K562 (cell line): Measurements from ENCODE around the gene RAB21. TPM values are rescaled to one million over a fixed set of nuclear protein-coding genes. Genes with fewer than 3 reads are reported as not detected.

Source experiments
- ATAC-seq: fragments of 200-7000 bp; cut with Tn5 transposase; 3 replicates; pipeline ENCODE4 v1.9.1; 2020; ENCODE audit warnings: moderate library complexity
- BruUV-seq: library from RNA; stranded (reverse); fragments of 400-500 nt; replicated peaks from 2 replicates; lab custom pipeline; 2021; lab: Mats Ljungman, UMichigan
- CTCF ChIA-PET: fragments of 300-600 bp; formaldehyde crosslinking; extraction: SDS; loops from one replicate; lab custom pipeline; 2021; ENCODE audit warnings: low intra/inter-chr PET ratio; lab: Yijun Ruan, JAX
- POLR2A ChIA-PET: fragments of 300-600, 350-650 bp; sonication (Branson Sonifier 250); formaldehyde crosslinking; extraction: SDS; loops from one replicate; lab custom pipeline; 2021; ENCODE audit warnings: antibody characterized with exemption, inconsistent platforms; lab: Yijun Ruan, JAX
- DNase-seq, 4 experiments: peaks; one replicate each; pipeline versions ENCODE4 v3.0.0 to v3.0.0-alpha.2; 2011 to 2018; ENCODE audit warnings: low spot score in 3 of 4, mixed read lengths in 3 of 4; ENCODE audit errors: extremely low read depth in 1 of 4
- FAIRE-seq: peaks from 2 replicates; lab custom pipeline; 2011; peaks lifted over from hg19 to GRCh38; lab: Jason Lieb, UNC
- H2AFZ ChIP-seq: 2 replicates; pipeline ENCODE4 v1.6.0; 2011; ENCODE audit warnings: low read depth, low read length, control low read depth, inconsistent platforms
- H3K27ac ChIP-seq: fragments of 200-600 bp; 3 replicates; pipeline ENCODE4 v1.8.0; 2011; ENCODE audit warnings: low read depth, mild to moderate bottlenecking, control low read depth, inconsistent platforms, low read length, moderate library complexity, mixed read lengths; ENCODE audit errors: extremely low read depth
- H3K27me3 ChIP-seq, 2 experiments: fragments of 300-600 bp in 1 of 2; 2 replicates in 1 of 2; 3 replicates in 1 of 2; pipeline versions ENCODE4 v1.6.0 to v1.8.0; 2011; ENCODE audit warnings: inconsistent platforms in 2 of 2, low read length in 2 of 2, mild to moderate bottlenecking in 1 of 2, mixed read lengths in 1 of 2, moderate library complexity in 1 of 2; ENCODE audit not compliant: control insufficient read depth in 2 of 2, insufficient read depth in 2 of 2
- H3K36me3 ChIP-seq: fragments of 300-600 bp; 3 replicates; pipeline ENCODE4 v1.8.0; 2011; ENCODE audit warnings: mild to moderate bottlenecking, low read length, inconsistent platforms; ENCODE audit not compliant: control insufficient read depth, insufficient read depth
- H3K4me1 ChIP-seq, 2 experiments: fragments of 200-600 bp in 1 of 2; replicated peaks in 1 of 2; 2 replicates in 1 of 2; 3 replicates in 1 of 2; pipeline versions ENCODE4 v1.5.1 to v1.8.0; 2011; ENCODE audit warnings: inconsistent platforms in 2 of 2, low read length in 2 of 2, mild to moderate bottlenecking in 1 of 2, mixed read lengths in 1 of 2, moderate library complexity in 1 of 2; ENCODE audit not compliant: control insufficient read depth in 2 of 2, insufficient read depth in 2 of 2
- H3K4me2 ChIP-seq: 2 replicates; pipeline ENCODE4 v1.6.1; 2011; ENCODE audit warnings: low read length, control low read depth, inconsistent platforms, mixed read lengths; ENCODE audit not compliant: insufficient read depth
- H3K4me3 ChIP-seq: fragments of 200-600 bp; sonication (generic), shearing (Covaris generic); 2 replicates; pipeline ENCODE4 v1.5.1; 2016; ENCODE audit warnings: control low read depth, inconsistent platforms
- H3K79me2 ChIP-seq: fragments of 200-600 bp; 3 replicates; pipeline ENCODE4 v1.8.0; 2011; ENCODE audit warnings: low read length, inconsistent platforms; ENCODE audit not compliant: control insufficient read depth, insufficient read depth
- H3K9ac ChIP-seq, 2 experiments: 2 replicates each; pipeline versions ENCODE4 v1.6.0 to v1.6.1; 2011; ENCODE audit warnings: low read depth in 2 of 2, low read length in 2 of 2, control low read depth in 1 of 2, inconsistent platforms in 1 of 2, mild to moderate bottlenecking in 1 of 2, mixed read lengths in 1 of 2; ENCODE audit not compliant: insufficient read depth in 1 of 2
- H3K9me1 ChIP-seq: one replicate; pipeline ENCODE4 v1.6.0; 2011; ENCODE audit warnings: inconsistent platforms, mild to moderate bottlenecking, low read length, moderate library complexity; ENCODE audit not compliant: control insufficient read depth, insufficient read depth
- H3K9me3 ChIP-seq: replicated peaks from 2 replicates; pipeline ENCODE4 v1.5.1; 2011; ENCODE audit warnings: low read depth, low read length, inconsistent platforms; ENCODE audit not compliant: control insufficient read depth, insufficient read depth
- H4K20me1 ChIP-seq: replicated peaks from 2 replicates; pipeline ENCODE4 v1.6.1; 2011; ENCODE audit warnings: low read length, inconsistent platforms, mixed read lengths; ENCODE audit not compliant: control insufficient read depth, insufficient read depth
- BCL6 ChIP-seq: fragments of 250-450 bp; sonication (Bioruptor Pico); IDR thresholded peaks from 2 replicates; pipeline ENCODE4 v1.4.0; 2020
- CBX5 ChIP-seq: IDR thresholded peaks from 2 replicates; pipeline ENCODE4 v1.6.1; 2014; ENCODE audit warnings: low read depth, borderline replicate concordance
- CREB1 ChIP-seq, 2 experiments: sonication (generic) in 1 of 2; formaldehyde crosslinking in 1 of 2; IDR thresholded peaks; 2 replicates each; pipeline versions ENCODE4 v1.6.1 to v1.8.0; 2012 to 2022; ENCODE audit warnings: inconsistent platforms in 1 of 2, mild to moderate bottlenecking in 1 of 2, missing genetic modification reagents in 1 of 2, moderate library complexity in 1 of 2
- FOXJ3 ChIP-seq: sonication (generic); formaldehyde crosslinking; IDR thresholded peaks from 2 replicates; pipeline ENCODE4 v1.4.0; 2020; ENCODE audit warnings: mild to moderate bottlenecking, missing genetic modification reagents
- GATA2 ChIP-seq: sonication (generic); formaldehyde crosslinking; IDR thresholded peaks from 2 replicates; pipeline ENCODE4 v1.4.0; 2020; ENCODE audit warnings: mild to moderate bottlenecking, missing genetic modification reagents
- NFIC ChIP-seq: fragments of 450-650 bp; IDR thresholded peaks from 2 replicates; pipeline ENCODE4 v1.6.1; 2017; ENCODE audit warnings: mild to moderate bottlenecking, inconsistent platforms
- PRPF4 ChIP-seq: fragments of 200-400 bp; formaldehyde crosslinking; IDR thresholded peaks from one replicate; pipeline ENCODE4 v1.6.1; 2017; ENCODE audit warnings: low read length, low read depth, mild to moderate bottlenecking; ENCODE audit not compliant: insufficient read depth, poor library complexity, severe bottlenecking
- ZNF12 ChIP-seq: sonication (generic); formaldehyde crosslinking; IDR thresholded peaks from 2 replicates; pipeline ENCODE4 v1.4.0; 2020; ENCODE audit warnings: mild to moderate bottlenecking, missing genetic modification reagents
- ZNF408 ChIP-seq: fragments of 250-450 bp; sonication (Bioruptor Pico); IDR thresholded peaks from 2 replicates; pipeline ENCODE4 v1.4.0; 2020; ENCODE audit warnings: low read depth, mild to moderate bottlenecking, moderate library complexity
- ZNF589 ChIP-seq: fragments of 200-800 bp; sonication (Bioruptor generic); IDR thresholded peaks from 2 replicates; pipeline ENCODE4 v1.6.1; 2016; ENCODE audit warnings: low read depth, missing genetic modification characterization, missing compliant biosample characterization
- in situ Hi-C: fragments of 300-500 bp; cut with MboI; formaldehyde crosslinking; loops from 4 replicates; pipeline ENCODE4 v1.15.0; 2018; ENCODE audit warnings: inconsistent platforms, mixed read lengths
- intact Hi-C: fragments of 100-400 bp; cut with micrococcal nuclease; formaldehyde crosslinking; loops from 2 replicates; pipeline ENCODE4 v1.14.2; 2022
- polyA plus RNA-seq, 8 experiments: library from polyadenylated mRNA; depleted of rRNA in 4 of 8; stranded (reverse) in 5 of 8; unstranded in 3 of 8; fragments of >200 nt; fragmentation: Nextera tagmentation in 2 of 8; fragmentation: Illumina TruSeq in 1 of 8; extraction: Ambion mirVana in 2 of 8; extraction: Trizol in 1 of 8; gene quantifications; 2 replicates each; pipeline versions ENCODE4 v1.2.1 to v1.2.3, GENCODE V29; 2011 to 2014; ENCODE audit warnings: inconsistent platforms in 1 of 8, missing spikeins in 1 of 8
- total RNA-seq, 7 experiments: library from RNA; depleted of rRNA in 6 of 7; stranded (reverse); fragments of >200 nt in 6 of 7; fragmentation: Illumina TruSeq in 2 of 7; extraction: Trizol in 2 of 7; gene quantifications; 2 replicates each; pipeline versions ENCODE4 v1.2.1 to v1.2.3, GENCODE V29; 2011 to 2021; ENCODE audit warnings: low replicate concordance in 1 of 7
- TF ChIP-seq, protein P1 (sequence below): fragments of 200-800 bp; sonication (Bioruptor generic); IDR thresholded peaks from 2 replicates; pipeline ENCODE4 v1.6.1; 2017; ENCODE audit warnings: missing genetic modification characterization, missing compliant biosample characterization
- TF ChIP-seq, protein P2 (sequence below): sonication (generic); formaldehyde crosslinking; IDR thresholded peaks from 2 replicates; pipeline ENCODE4 v1.8.1; 2022; ENCODE audit warnings: missing genetic modification reagents
- TF ChIP-seq, protein P3 (sequence below): IDR thresholded peaks from 3 replicates; pipeline ENCODE4 v1.6.1; 2011; ENCODE audit warnings: borderline replicate concordance, mild to moderate bottlenecking, moderate library complexity; ENCODE audit not compliant: insufficient read length; ENCODE audit errors: extremely low read depth
- TF ChIP-seq, protein P4 (sequence below), 2 experiments: fragments of 200-800 bp in 1 of 2; sonication (Bioruptor generic) in 1 of 2; sonication (generic) in 1 of 2; formaldehyde crosslinking in 1 of 2; IDR thresholded peaks in 1 of 2; conservative IDR thresholded peaks in 1 of 2; 2 replicates each; pipeline versions ENCODE4 v1.5.0 to v1.6.1; 2016 to 2020; ENCODE audit warnings: missing compliant biosample characterization in 1 of 2, missing genetic modification characterization in 1 of 2, missing genetic modification reagents in 1 of 2

The RAB21 gene
- total and polyA plus RNA-seq, 9 of the 15 experiments (the other 6 are each of a cell fraction or from before 2014, with no cell fraction given), result 5.3 to 45.6 (median 19.6) TPM

DNA sequence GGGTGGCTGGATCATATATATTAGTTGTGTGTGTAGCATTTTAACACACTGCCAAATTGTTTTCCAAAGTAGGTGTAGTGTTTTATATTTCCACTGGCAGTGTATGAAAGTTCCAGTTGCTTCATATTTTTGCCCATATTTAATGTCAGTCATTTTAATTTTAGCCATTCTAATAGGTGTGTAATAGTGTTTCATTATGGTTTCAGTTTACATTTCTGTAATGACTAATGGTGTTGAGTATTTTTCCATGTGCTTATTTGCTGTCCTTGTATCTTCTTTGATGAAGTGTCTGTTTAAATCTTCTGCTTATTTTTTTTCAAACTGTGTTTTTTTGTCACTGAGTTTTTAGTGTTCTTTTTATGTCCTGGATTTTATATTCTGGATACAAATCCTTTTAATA lies 93.5 kb downstream of the RAB21 start:
- BruUV-seq, result no TSS peak
- no peak for FAIRE-seq
- H3K4me3 ChIP-seq, result no peak overlapping the region
- no peak for ATAC-seq
- intact Hi-C loops (no loop called here), in situ Hi-C loops (no loop called here)
- H3K27me3 ChIP-seq, result no peaks in the 10 kb centered on the region
- H3K9ac ChIP-seq, result no peak overlapping the region
- H3K9me1 ChIP-seq, result no peaks in the 10 kb centered on the region
- no peak overlapping the region for H3K27ac ChIP-seq
- TF ChIP-seq ZNF589 (CRISPR knock-in tag), result no peak
- TF ChIP-seq, protein P1, sequence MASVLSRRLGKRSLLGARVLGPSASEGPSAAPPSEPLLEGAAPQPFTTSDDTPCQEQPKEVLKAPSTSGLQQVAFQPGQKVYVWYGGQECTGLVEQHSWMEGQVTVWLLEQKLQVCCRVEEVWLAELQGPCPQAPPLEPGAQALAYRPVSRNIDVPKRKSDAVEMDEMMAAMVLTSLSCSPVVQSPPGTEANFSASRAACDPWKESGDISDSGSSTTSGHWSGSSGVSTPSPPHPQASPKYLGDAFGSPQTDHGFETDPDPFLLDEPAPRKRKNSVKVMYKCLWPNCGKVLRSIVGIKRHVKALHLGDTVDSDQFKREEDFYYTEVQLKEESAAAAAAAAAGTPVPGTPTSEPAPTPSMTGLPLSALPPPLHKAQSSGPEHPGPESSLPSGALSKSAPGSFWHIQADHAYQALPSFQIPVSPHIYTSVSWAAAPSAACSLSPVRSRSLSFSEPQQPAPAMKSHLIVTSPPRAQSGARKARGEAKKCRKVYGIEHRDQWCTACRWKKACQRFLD, result no peak
- TF ChIP-seq, protein P2, sequence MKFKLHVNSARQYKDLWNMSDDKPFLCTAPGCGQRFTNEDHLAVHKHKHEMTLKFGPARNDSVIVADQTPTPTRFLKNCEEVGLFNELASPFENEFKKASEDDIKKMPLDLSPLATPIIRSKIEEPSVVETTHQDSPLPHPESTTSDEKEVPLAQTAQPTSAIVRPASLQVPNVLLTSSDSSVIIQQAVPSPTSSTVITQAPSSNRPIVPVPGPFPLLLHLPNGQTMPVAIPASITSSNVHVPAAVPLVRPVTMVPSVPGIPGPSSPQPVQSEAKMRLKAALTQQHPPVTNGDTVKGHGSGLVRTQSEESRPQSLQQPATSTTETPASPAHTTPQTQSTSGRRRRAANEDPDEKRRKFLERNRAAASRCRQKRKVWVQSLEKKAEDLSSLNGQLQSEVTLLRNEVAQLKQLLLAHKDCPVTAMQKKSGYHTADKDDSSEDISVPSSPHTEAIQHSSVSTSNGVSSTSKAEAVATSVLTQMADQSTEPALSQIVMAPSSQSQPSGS, result no peak
- no peak for TF ChIP-seq CREB1 (IDR thresholded peaks at IDR 0.05)
- no peak for TF ChIP-seq CREB1 (CRISPR knock-in tag; IDR thresholded peaks at IDR 0.05)
- no peak for TF ChIP-seq CBX5
- TF ChIP-seq, protein P3, sequence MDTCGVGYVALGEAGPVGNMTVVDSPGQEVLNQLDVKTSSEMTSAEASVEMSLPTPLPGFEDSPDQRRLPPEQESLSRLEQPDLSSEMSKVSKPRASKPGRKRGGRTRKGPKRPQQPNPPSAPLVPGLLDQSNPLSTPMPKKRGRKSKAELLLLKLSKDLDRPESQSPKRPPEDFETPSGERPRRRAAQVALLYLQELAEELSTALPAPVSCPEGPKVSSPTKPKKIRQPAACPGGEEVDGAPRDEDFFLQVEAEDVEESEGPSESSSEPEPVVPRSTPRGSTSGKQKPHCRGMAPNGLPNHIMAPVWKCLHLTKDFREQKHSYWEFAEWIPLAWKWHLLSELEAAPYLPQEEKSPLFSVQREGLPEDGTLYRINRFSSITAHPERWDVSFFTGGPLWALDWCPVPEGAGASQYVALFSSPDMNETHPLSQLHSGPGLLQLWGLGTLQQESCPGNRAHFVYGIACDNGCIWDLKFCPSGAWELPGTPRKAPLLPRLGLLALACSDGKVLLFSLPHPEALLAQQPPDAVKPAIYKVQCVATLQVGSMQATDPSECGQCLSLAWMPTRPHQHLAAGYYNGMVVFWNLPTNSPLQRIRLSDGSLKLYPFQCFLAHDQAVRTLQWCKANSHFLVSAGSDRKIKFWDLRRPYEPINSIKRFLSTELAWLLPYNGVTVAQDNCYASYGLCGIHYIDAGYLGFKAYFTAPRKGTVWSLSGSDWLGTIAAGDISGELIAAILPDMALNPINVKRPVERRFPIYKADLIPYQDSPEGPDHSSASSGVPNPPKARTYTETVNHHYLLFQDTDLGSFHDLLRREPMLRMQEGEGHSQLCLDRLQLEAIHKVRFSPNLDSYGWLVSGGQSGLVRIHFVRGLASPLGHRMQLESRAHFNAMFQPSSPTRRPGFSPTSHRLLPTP, result no peak
- no peak for TF ChIP-seq GATA2
- no peak for TF ChIP-seq ZNF408 (CRISPR knock-in tag)
- no peak for TF ChIP-seq FOXJ3 (CRISPR knock-in tag)
- TF ChIP-seq BCL6 (CRISPR knock-in tag), result no peak
- TF ChIP-seq PRPF4, result no peak
- TF ChIP-seq, protein P4, sequence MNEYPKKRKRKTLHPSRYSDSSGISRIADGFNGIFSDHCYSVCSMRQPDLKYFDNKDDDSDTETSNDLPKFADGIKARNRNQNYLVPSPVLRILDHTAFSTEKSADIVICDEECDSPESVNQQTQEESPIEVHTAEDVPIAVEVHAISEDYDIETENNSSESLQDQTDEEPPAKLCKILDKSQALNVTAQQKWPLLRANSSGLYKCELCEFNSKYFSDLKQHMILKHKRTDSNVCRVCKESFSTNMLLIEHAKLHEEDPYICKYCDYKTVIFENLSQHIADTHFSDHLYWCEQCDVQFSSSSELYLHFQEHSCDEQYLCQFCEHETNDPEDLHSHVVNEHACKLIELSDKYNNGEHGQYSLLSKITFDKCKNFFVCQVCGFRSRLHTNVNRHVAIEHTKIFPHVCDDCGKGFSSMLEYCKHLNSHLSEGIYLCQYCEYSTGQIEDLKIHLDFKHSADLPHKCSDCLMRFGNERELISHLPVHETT (CRISPR knock-in tag; conservative IDR thresholded peaks at IDR 0.05 in 1 of 2, IDR thresholded peaks at IDR 0.05 in 1 of 2), result no peak
- no peak for TF ChIP-seq ZNF12 (CRISPR knock-in tag)
- TF ChIP-seq NFIC, result no peak
- no peak overlapping the region for H3K4me2 ChIP-seq
- H2AFZ ChIP-seq, result no peak overlapping the region
- peaks cover 77% of the 10 kb centered on the region for H3K79me2 ChIP-seq
- CTCF ChIA-PET, result no interaction called here
- H4K20me1 ChIP-seq, result 0 out of 2 replicates have a peak, but pooled peaks cover 4% of the 10 kb centered on the region
- POLR2A ChIA-PET, result no interaction called here
- DNase-seq, result no peak
- H3K36me3 ChIP-seq, result peaks cover 19% of the 10 kb centered on the region; the same call in 2 of the 3 replicates
- peaks cover under 1 to 2% of the 10 kb centered on the region in 2 experiments; a peak in 1 of 5 replicates for H3K4me1 ChIP-seq
- H3K9me3 ChIP-seq, result no peaks in the 10 kb centered on the region
